ENCODE results near the gene NDRG3.

- TF ChIP-seq PHF8 (conservative IDR thresholded peaks at IDR 0.05; ENCODE audit: low read depth, low read length) (no peak), CHD2 (IDR thresholded peaks at IDR 0.05; ENCODE audit: low read length) (no peak), TAF1 (IDR thresholded peaks at IDR 0.05; ENCODE audit: low read depth, low read length) (no peak), CBX5 (IDR thresholded peaks at IDR 0.05; ENCODE audit: low read depth, low read length) (no peak), CEBPB (IDR thresholded peaks at IDR 0.05; ENCODE audit: low read depth, low read length) (no peak), EZH2 (IDR thresholded peaks at IDR 0.05; ENCODE audit: low read depth, low read length, severe bottlenecking) (no peak), EP300 (IDR thresholded peaks at IDR 0.05; ENCODE audit: borderline replicate concordance in 1 of 2, low read depth in 2 of 2, low read length in 2 of 2) (no peak), SUZ12 (IDR thresholded peaks at IDR 0.05; ENCODE audit: low read length) (no peak), SP1 (IDR thresholded peaks at IDR 0.05; ENCODE audit: low read depth, low read length) (no peak), SIX5 (IDR thresholded peaks at IDR 0.05; ENCODE audit: low read depth, low read length) (no peak)
- TF ChIP-seq, protein P1, sequence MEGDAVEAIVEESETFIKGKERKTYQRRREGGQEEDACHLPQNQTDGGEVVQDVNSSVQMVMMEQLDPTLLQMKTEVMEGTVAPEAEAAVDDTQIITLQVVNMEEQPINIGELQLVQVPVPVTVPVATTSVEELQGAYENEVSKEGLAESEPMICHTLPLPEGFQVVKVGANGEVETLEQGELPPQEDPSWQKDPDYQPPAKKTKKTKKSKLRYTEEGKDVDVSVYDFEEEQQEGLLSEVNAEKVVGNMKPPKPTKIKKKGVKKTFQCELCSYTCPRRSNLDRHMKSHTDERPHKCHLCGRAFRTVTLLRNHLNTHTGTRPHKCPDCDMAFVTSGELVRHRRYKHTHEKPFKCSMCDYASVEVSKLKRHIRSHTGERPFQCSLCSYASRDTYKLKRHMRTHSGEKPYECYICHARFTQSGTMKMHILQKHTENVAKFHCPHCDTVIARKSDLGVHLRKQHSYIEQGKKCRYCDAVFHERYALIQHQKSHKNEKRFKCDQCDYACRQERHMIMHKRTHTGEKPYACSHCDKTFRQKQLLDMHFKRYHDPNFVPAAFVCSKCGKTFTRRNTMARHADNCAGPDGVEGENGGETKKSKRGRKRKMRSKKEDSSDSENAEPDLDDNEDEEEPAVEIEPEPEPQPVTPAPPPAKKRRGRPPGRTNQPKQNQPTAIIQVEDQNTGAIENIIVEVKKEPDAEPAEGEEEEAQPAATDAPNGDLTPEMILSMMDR (IDR thresholded peaks at IDR 0.05; ENCODE audit: control extremely low read depth in 1 of 3, insufficient read depth in 1 of 3, low read depth in 1 of 3, low read length in 3 of 3): no peak
- TF ChIP-seq, protein P2, sequence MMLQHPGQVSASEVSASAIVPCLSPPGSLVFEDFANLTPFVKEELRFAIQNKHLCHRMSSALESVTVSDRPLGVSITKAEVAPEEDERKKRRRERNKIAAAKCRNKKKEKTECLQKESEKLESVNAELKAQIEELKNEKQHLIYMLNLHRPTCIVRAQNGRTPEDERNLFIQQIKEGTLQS (IDR thresholded peaks at IDR 0.05; ENCODE audit: insufficient read depth, low read depth, low read length): no peak
Measured at GRCh38 chr20:36744243-36744642, 1.6 kb downstream of the NDRG3 start.

All from H1 (cell line).